MCF 10A (cell line): ENCODE results near the gene ANO8. TPM values are rescaled to one million over a fixed set of nuclear protein-coding genes. Genes with fewer than 3 reads are reported as not detected.

Experiments
- BruUV-seq: library from RNA; stranded (reverse); fragments of 400-500 nt; replicated peaks from 2 replicates; lab custom pipeline; 2021; lab: Mats Ljungman, UMichigan
- CTCF ChIA-PET: fragments of 300-600 bp; sonication (Branson Sonifier 250); formaldehyde crosslinking; extraction: SDS; loops from one replicate; lab custom pipeline; 2021; ENCODE audit warnings: antibody characterized with exemption, inconsistent platforms; lab: Yijun Ruan, JAX
- POLR2A ChIA-PET: fragments of 300-600, 350-650 bp; sonication (Branson Sonifier 250); formaldehyde crosslinking; extraction: SDS; loops from one replicate; lab custom pipeline; 2020; ENCODE audit warnings: antibody characterized with exemption, inconsistent platforms; lab: Yijun Ruan, JAX
- DNase-seq: peaks from one replicate; pipeline ENCODE4 v3.0.0-alpha.2; 2018; ENCODE audit not compliant: unreplicated experiment
- H3K27ac Mint-ChIP-seq: one replicate; pipeline ENCODE4 v1.8.0; 2022; ENCODE audit warnings: mild to moderate bottlenecking, low read depth, mixed read lengths; ENCODE audit not compliant: unreplicated experiment
- H3K27me3 Mint-ChIP-seq: one replicate; pipeline ENCODE4 v1.8.0; 2022; ENCODE audit warnings: mixed read lengths; ENCODE audit not compliant: insufficient read depth, unreplicated experiment
- H3K36me3 Mint-ChIP-seq: one replicate; pipeline ENCODE4 v1.8.0; 2022; ENCODE audit warnings: mild to moderate bottlenecking, moderate library complexity, mixed read lengths; ENCODE audit not compliant: insufficient read depth, unreplicated experiment
- H3K4me1 Mint-ChIP-seq: one replicate; pipeline ENCODE4 v1.8.0; 2022; ENCODE audit warnings: mixed read lengths; ENCODE audit not compliant: insufficient read depth, unreplicated experiment
- H3K4me3 Mint-ChIP-seq: one replicate; pipeline ENCODE4 v1.8.0; 2022; ENCODE audit warnings: mild to moderate bottlenecking, moderate library complexity, mixed read lengths; ENCODE audit not compliant: unreplicated experiment
- H3K9me3 Mint-ChIP-seq: one replicate; pipeline ENCODE4 v1.8.0; 2022; ENCODE audit warnings: mixed read lengths; ENCODE audit not compliant: unreplicated experiment
- CTCF ChIP-seq: fragments of 200-600 bp; IDR thresholded peaks from one replicate; pipeline ENCODE4 v1.8.0; 2022; ENCODE audit warnings: antibody characterized with exemption, mild to moderate bottlenecking; ENCODE audit not compliant: unreplicated experiment
- intact Hi-C: fragments of 100-400 bp; cut with micrococcal nuclease; formaldehyde crosslinking; loops from 2 replicates; pipeline ENCODE4 v1.14.1; 2022
- total RNA-seq: library from RNA; stranded (reverse); gene quantifications from 2 replicates; pipeline ENCODE4 v1.2.3, GENCODE V29; 2022

Gene ANO8
- total RNA-seq, 1 experiment from 2014 or later, result 13.0 TPM

GRCh38 chr19:17283504-17283996 is 51.1 kb downstream of the ANO8 start:
- no peak for TF ChIP-seq CTCF
- Mint-ChIP-seq H3K36me3 (no peaks in the 10 kb centered on the region), H3K4me3 (no peak overlapping the region), H3K27ac (no peak overlapping the region), H3K4me1 (no peaks in the 10 kb centered on the region), H3K9me3 (no peaks in the 10 kb centered on the region), H3K27me3 (no peaks in the 10 kb centered on the region)
- BruUV-seq, result no TSS peak
- ChIA-PET POLR2A (interaction anchor here (0.6 to 1.7 kb wide), 3 partner anchors 10 to 207 kb away, joined by 3 to 4 read pairs (median 3); no protein-coding TSS in a partner anchor), CTCF (interaction anchor here (0.6 to 5.6 kb wide), 19 partner anchors 9 to 416 kb away, joined by 3 to 44 read pairs (median 4); partner anchors contain the start of gene BABAM1)
- no peak for DNase-seq
- intact Hi-C loops, result loop anchor here (5.0 kb wide), 1 partner anchor 506 kb away; no protein-coding TSS in a partner anchor

- H3K36me3 Mint-ChIP-seq, result peaks cover 1% of the 10 kb centered on the region
These were observed 52.0 kb downstream of the ANO8 start for GRCh38 chr19:17282488-17283125.

GRCh38 chr19:17281391-17282304 is 53.0 kb downstream of the ANO8 start, which contains the start of gene ANKLE1:
TSS of gene ANKLE1 (plus strand) at chr19:17281901. CDS start at chr19:17281921, 20 bp downstream.
- POLR2A ChIA-PET, result interaction anchor here (3.3 kb wide), 1 partner anchor 14 kb away, joined by 13 read pairs; the partner anchor contains the start of gene BABAM1
- no peaks in the 10 kb centered on the region for H3K27me3 Mint-ChIP-seq
- intact Hi-C loops, result loop anchor here (1.0 to 5.0 kb wide), 3 partner anchors 76 to 504 kb away; no protein-coding TSS in a partner anchor
- DNase-seq, result no peak
- peaks cover 9% of the 10 kb centered on the region for H3K36me3 Mint-ChIP-seq
- no TSS peak for BruUV-seq
- no peaks in the 10 kb centered on the region for H3K4me1 Mint-ChIP-seq
- H3K9me3 Mint-ChIP-seq, result no peaks in the 10 kb centered on the region
- H3K27ac Mint-ChIP-seq, result no peak within 1 kb of the TSS
- no peak for TF ChIP-seq CTCF
- CTCF ChIA-PET, result interaction anchor here (0.6 to 5.6 kb wide), 15 partner anchors 8 to 312 kb away, joined by 3 to 44 read pairs (median 4); partner anchors contain the start of gene BABAM1
- peak within 1 kb of the TSS; percentile 61 for H3K4me3 Mint-ChIP-seq

More at GRCh38 chr19:17282488-17283125, 52.0 kb downstream of the ANO8 start:
- ChIA-PET CTCF (interaction anchor here (0.6 to 5.6 kb wide), 20 partner anchors 9 to 563 kb away, joined by 3 to 44 read pairs (median 4); partner anchors contain the start of genes BABAM1 and NWD1), POLR2A (interaction anchor here (0.6 to 1.2 kb wide), 2 partner anchors 177 to 206 kb away, joined by 3 to 4 read pairs; no protein-coding TSS in a partner anchor)
- H3K9me3 Mint-ChIP-seq, result no peaks in the 10 kb centered on the region
- no peak overlapping the region for H3K27ac Mint-ChIP-seq
- no peaks in the 10 kb centered on the region for H3K4me1 Mint-ChIP-seq
- H3K27me3 Mint-ChIP-seq, result no peaks in the 10 kb centered on the region
- no TSS peak for BruUV-seq
- peak; percentile 88 for TF ChIP-seq CTCF
- intact Hi-C loops, result loop anchor here (1.0 to 5.0 kb wide), 3 partner anchors 77 to 505 kb away; no protein-coding TSS in a partner anchor
- H3K4me3 Mint-ChIP-seq, result peak overlapping the region; percentile 61
- peak; percentile 88 for DNase-seq
